Testis (tissue), 3 donors: Measurements from ENCODE around the gene GLS. TPM values are rescaled to one million over a fixed set of nuclear protein-coding genes. Genes with fewer than 3 reads are reported as not detected.

Experiments used
- DNase-seq: peaks from one replicate; pipeline ENCODE4 v3.0.0-alpha.2; 2019
- H3K27ac ChIP-seq, 2 donors: fragments of 200-600 bp; sonication (generic); one replicate each; pipeline ENCODE4 v1.5.1; 2019
- H3K27me3 ChIP-seq: fragments of 200-600 bp; sonication (generic); one replicate; pipeline ENCODE4 v1.5.1; 2019
- H3K36me3 ChIP-seq: fragments of 200-600 bp; sonication (generic); one replicate; pipeline ENCODE4 v1.5.1; 2017; ENCODE audit warnings: low read depth; ENCODE audit errors: missing control alignments
- H3K4me1 ChIP-seq: fragments of 200-600 bp; sonication (generic); one replicate; pipeline ENCODE4 v1.5.1; 2019
- H3K4me3 ChIP-seq, 2 donors: fragments of 200-600 bp; sonication (generic); one replicate each; pipeline ENCODE4 v1.5.1; 2017 to 2019
- H3K9me3 ChIP-seq: fragments of 200-600 bp; sonication (generic); one replicate; pipeline ENCODE4 v1.5.1; 2017
- POLR2A ChIP-seq: fragments of 450-650 bp; IDR thresholded peaks from one replicate; pipeline ENCODE4 v1.6.1; 2017; ENCODE audit warnings: antibody characterized with exemption, mild to moderate bottlenecking, moderate library complexity
- WGBS, 2 donors: methylation state at CpG; one replicate each; pipeline ENCODE4 v1.1.5; 2018; 5-methylcytosine and 5-hydroxymethylcytosine counted together
- intact Hi-C: fragments of 100-400 bp; cut with DNase I; formaldehyde crosslinking; loops from one replicate; pipeline ENCODE4 v1.15.1; 2023; ENCODE audit warnings: low total_unique reads
- polyA plus RNA-seq: library from polyadenylated mRNA; stranded (reverse); fragments of 350-450 nt; fragmentation: Illumina TruSeq; extraction: RNeasy Lipid Tissue Mini Kit (QIAGEN cat#74804); gene quantifications from one replicate; pipeline ENCODE4 v1.2.3, GENCODE V29; 2014; ENCODE audit warnings: low read depth, low replicate concordance; ENCODE audit not compliant: insufficient read depth
- total RNA-seq, 2 donors: library from RNA; depleted of rRNA; stranded (reverse); fragments of >200 nt; gene quantifications; one replicate each; pipeline ENCODE4 v1.2.3, GENCODE V29; 2016
- TF ChIP-seq, protein P1 (sequence below), 3 experiments: fragments of 450-650 bp in 2 of 3; fragments of 200-600 bp in 1 of 3; sonication (generic) in 1 of 3; IDR thresholded peaks; one replicate each; pipeline ENCODE4 v1.5.1; 2016 to 2019; ENCODE audit warnings: antibody characterized with exemption in 3 of 3, mild to moderate bottlenecking in 2 of 3, moderate library complexity in 1 of 3

The GLS gene
- total and polyA plus RNA-seq, 3 donors from 2014 or later: 22.8 to 130 (median 77.7) TPM

DNA sequence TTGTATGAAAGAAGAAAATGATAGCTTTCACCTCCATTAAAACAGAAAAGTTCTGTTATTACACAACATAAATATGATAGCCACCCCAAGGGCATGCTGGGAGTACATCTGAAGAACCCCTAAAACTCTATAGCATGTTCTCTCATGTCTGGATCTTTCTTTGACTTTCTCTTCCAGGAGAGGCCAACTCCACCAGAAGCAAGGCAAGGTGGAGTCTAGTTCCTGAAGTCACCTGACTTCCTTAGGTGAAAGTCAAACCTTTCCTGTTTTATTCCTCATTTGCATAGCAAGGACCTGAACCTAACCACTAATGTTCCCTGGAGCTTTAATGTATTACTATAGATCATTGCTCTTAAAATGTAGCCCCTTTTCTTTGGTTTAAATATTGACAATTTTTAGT lies 127.7 kb downstream of the GLS start:
- no peak overlapping the region for H3K4me3 ChIP-seq
- no peak for DNase-seq
- peaks cover 7% of the 10 kb centered on the region for H3K36me3 ChIP-seq
- H3K9me3 ChIP-seq: no peaks in the 10 kb centered on the region
- TF ChIP-seq, protein P1, sequence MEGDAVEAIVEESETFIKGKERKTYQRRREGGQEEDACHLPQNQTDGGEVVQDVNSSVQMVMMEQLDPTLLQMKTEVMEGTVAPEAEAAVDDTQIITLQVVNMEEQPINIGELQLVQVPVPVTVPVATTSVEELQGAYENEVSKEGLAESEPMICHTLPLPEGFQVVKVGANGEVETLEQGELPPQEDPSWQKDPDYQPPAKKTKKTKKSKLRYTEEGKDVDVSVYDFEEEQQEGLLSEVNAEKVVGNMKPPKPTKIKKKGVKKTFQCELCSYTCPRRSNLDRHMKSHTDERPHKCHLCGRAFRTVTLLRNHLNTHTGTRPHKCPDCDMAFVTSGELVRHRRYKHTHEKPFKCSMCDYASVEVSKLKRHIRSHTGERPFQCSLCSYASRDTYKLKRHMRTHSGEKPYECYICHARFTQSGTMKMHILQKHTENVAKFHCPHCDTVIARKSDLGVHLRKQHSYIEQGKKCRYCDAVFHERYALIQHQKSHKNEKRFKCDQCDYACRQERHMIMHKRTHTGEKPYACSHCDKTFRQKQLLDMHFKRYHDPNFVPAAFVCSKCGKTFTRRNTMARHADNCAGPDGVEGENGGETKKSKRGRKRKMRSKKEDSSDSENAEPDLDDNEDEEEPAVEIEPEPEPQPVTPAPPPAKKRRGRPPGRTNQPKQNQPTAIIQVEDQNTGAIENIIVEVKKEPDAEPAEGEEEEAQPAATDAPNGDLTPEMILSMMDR (IDR thresholded peaks at IDR 0.05): no peak
- intact Hi-C loops: no loop called here
- no peaks in the 10 kb centered on the region for H3K27me3 ChIP-seq
- peaks cover 13% of the 10 kb centered on the region for H3K4me1 ChIP-seq
- no peak overlapping the region for H3K27ac ChIP-seq

DNA sequence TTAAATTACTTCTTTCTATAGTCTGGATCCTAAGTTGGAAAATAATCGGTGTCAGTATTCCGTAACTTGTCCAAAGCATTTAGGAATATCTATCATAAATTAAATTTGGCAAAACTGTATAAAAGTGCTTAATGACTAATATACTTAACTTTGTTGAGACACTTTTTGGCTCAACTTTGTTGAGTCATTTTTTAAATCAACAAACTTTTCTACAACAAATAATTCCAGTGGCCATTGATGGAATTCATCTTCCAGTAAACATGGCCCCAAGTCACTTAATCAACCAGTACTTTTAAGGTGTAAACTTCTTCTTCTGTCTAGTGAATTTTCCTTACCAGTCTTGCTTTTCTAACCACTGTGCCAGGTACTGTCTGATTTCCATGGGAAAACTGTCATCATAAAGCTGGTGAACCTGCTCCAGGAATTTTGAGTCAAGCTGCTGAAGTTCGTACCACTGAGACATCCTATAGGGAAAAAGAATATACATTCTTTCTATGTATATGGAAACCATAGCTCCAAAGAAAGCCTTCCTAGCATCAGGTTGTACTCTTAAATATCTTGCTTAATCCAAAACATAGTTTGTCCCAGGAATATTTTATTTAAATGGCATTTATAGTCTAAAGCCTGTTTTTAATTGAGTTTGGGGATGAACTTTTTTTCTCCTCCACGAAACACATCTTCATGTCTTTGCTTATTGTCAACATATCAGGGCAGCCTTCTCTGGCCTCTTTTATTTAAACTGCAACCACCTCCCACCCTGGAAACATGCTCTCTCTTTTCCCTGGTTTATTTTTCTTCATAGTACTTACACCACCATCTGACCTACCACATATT lies 129.1 kb downstream of the GLS start:
- H3K4me1 ChIP-seq: peaks cover 13% of the 10 kb centered on the region
- H3K27me3 ChIP-seq: no peaks in the 10 kb centered on the region
- no peak overlapping the region for H3K27ac ChIP-seq
- DNase-seq: no peak
- H3K4me3 ChIP-seq: no peak overlapping the region
- TF ChIP-seq POLR2A: no peak
- TF ChIP-seq, protein P1 (IDR thresholded peaks at IDR 0.05): no peak
- H3K9me3 ChIP-seq: no peaks in the 10 kb centered on the region
- WGBS, 2 donors: 92 to 98% methylated on average over 4 of the region's 4 CpGs
- H3K36me3 ChIP-seq: peaks cover 7% of the 10 kb centered on the region
- intact Hi-C loops: no loop called here

DNA sequence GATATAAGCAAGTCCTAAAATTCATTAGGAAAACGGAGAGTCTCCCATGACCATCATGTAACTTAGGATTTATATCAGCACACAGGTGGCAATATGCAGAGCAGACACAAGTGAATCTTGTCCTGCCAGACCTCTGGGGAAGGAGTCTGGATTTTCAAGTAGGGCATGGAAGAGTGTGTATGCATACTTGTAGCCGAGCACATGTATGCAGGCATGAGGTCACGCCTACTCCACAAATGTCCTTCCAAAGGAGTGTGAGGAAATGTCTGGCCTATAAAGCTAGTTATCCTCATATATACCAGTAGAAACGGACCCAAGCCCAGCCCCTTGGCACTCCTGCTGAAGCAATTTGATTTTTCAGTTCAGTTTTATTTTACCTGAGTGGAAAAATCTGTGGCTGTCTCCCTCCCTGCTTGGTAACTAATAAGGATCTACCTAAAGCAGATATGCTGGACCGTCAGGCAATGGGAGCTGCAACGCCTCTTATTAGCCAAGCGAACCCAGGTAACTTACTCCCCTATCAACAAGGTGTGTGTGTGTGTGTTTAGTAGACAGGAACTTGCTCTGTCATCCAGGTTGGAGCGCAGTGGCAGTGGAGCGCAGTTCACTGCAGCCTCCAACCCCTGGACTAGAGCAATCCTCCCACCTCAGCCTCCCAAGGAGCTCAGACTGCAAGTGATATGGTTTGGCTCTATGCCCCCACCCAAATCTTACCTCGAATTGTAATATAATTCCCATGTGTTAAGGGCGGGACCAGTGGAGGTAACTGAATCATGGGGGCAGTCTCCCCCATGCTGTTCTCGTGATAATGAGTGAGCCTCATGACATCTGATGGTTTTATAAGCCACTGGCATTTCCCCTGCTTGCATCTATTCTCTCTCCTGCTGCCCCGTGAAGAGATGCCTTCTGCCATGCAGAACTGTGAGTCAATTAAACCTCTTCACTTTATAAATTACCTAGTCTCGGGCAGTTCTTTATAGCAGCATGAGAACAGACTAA lies 130.6 kb downstream of the GLS start:
- Histone ChIP-seq H3K36me3 (peaks cover 2% of the 10 kb centered on the region), H3K4me1 (peaks cover 13% of the 10 kb centered on the region), H3K27me3 (no peaks in the 10 kb centered on the region), H3K9me3 (no peaks in the 10 kb centered on the region), H3K4me3 (no peak overlapping the region), H3K27ac (no peak overlapping the region)
- DNase-seq: no peak
- intact Hi-C loops: no loop called here
- 87 to 89% methylated on average over 14 of the region's 14 CpGs for WGBS, 2 donors
- TF ChIP-seq, protein P1 (IDR thresholded peaks at IDR 0.05): no peak
- no peak for TF ChIP-seq POLR2A

DNA sequence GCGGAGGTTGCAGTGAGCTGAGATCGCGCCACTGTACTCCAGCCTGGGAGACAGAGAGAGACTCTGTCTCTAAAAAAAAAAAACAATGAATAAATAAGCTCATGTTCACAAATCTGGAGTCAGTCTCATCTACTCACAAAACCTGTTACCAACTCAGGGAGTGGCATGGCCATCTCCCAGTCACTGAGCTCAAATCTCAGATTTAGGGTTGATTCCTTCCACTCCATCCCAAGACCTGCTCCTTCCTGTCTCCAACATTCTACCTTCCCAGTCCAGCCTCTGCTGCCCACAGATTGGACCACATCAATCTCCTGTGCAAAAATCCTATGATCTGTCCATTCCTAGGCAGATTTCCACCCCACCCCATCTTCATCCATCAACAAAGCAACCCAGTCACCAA lies 131.7 kb downstream of the GLS start:
- no peak for TF ChIP-seq POLR2A
- TF ChIP-seq, protein P1 (IDR thresholded peaks at IDR 0.05): no peak
- Histone ChIP-seq H3K36me3 (no peaks in the 10 kb centered on the region), H3K27me3 (no peaks in the 10 kb centered on the region), H3K4me1 (peaks cover 13% of the 10 kb centered on the region), H3K4me3 (no peak overlapping the region), H3K27ac (no peak overlapping the region), H3K9me3 (no peaks in the 10 kb centered on the region)
- 90 to 94% methylated on average over 3 of the region's 3 CpGs for WGBS, 2 donors
- intact Hi-C loops: no loop called here
- no peak for DNase-seq
